ENCODE measurements around the gene TDRD12. TPM values are rescaled to one million over a fixed set of nuclear protein-coding genes. Genes with fewer than 3 reads are reported as not detected.

The TDRD12 gene
- total and polyA plus RNA-seq, 2 of the 13 experiments (the other 11 are each of a cell fraction or from before 2014, with no cell fraction given) = 0.03 to 0.40 TPM

DNA sequence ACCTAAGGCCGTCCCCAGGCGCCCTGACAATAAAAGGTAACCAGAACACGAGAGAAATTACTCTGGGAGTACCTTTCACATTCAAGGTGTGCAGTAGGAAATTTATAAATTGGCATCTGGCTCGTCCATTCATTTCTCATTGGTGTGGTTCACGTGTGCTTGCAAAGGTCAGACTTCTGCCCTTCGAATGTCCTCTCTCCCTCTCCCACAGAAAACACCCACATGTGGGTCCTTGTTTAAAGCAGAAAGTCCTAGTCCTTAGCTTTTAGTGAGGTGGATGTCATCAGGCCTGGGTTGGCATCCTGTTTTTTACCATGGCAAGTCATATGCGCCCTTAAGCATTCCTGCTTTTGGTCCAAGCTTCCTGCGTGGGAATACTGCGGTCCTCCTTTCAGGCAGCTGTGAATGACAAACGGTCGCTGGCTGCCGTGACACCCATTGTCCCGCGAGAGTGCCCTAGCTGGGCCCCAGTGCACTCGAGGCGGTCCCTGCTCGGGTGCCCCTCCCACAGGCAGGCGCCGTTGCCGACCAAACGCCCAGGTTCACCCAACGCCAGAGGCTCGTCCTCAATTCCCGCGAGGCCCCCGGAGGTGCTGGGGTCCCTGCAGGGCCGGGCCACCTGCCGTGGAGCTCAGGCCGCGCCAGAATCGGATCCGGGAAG lies 28.1 kb upstream of the TDRD12 start, which contains the start of gene NUDT19 (continued):
- TF ChIP-seq SALL1 (CRISPR knock-in tag; IDR thresholded peaks at IDR 0.05) (0 out of 2 replicates have a peak, but pooled peaks have one; percentile 23), ZSCAN12 (CRISPR knock-in tag; IDR thresholded peaks at IDR 0.05) (no peak), ZNF17 (CRISPR knock-in tag; IDR thresholded peaks at IDR 0.05) (no peak), DMAP1 (CRISPR knock-in tag; IDR thresholded peaks at IDR 0.05) (no peak), RXRA (CRISPR knock-in tag; IDR thresholded peaks at IDR 0.05) (peak; percentile 45; the same call in 1 of the 2 replicates), SIN3B (IDR thresholded peaks at IDR 0.05; ENCODE audit: low read length) (no peak), ZNF101 (CRISPR knock-in tag; IDR thresholded peaks at IDR 0.05; ENCODE audit: borderline replicate concordance, low read depth) (no peak), SCMH1 (CRISPR knock-in tag; IDR thresholded peaks at IDR 0.05; ENCODE audit: borderline replicate concordance) (no peak), GLI4 (CRISPR knock-in tag; IDR thresholded peaks at IDR 0.05; ENCODE audit: borderline replicate concordance) (no peak), E2F1 (CRISPR knock-in tag; IDR thresholded peaks at IDR 0.05) (no peak), REL (CRISPR knock-in tag; conservative IDR thresholded peaks at IDR 0.05) (no peak), ZNF747 (CRISPR knock-in tag; IDR thresholded peaks at IDR 0.05; ENCODE audit: borderline replicate concordance) (no peak), GFI1 (CRISPR knock-in tag; IDR thresholded peaks at IDR 0.05; ENCODE audit: borderline replicate concordance) (no peak), MXI1 (IDR thresholded peaks at IDR 0.05; ENCODE audit: borderline replicate concordance, low read depth, low read length) (0 out of 3 replicates have a peak, but pooled peaks have one; percentile 9), ZNF441 (CRISPR knock-in tag; IDR thresholded peaks at IDR 0.05; ENCODE audit: borderline replicate concordance) (peak; percentile 51; the same call in 1 of the 2 replicates), SETDB1 (CRISPR knock-in tag; IDR thresholded peaks at IDR 0.05; ENCODE audit: borderline replicate concordance) (no peak)
- TF ChIP-seq, protein P1, sequence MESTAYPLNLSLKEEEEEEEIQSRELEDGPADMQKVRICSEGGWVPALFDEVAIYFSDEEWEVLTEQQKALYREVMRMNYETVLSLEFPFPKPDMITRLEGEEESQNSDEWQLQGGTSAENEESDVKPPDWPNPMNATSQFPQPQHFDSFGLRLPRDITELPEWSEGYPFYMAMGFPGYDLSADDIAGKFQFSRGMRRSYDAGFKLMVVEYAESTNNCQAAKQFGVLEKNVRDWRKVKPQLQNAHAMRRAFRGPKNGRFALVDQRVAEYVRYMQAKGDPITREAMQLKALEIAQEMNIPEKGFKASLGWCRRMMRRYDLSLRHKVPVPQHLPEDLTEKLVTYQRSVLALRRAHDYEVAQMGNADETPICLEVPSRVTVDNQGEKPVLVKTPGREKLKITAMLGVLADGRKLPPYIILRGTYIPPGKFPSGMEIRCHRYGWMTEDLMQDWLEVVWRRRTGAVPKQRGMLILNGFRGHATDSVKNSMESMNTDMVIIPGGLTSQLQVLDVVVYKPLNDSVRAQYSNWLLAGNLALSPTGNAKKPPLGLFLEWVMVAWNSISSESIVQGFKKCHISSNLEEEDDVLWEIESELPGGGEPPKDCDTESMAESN (CRISPR knock-in tag; conservative IDR thresholded peaks at IDR 0.05) = 0 out of 2 replicates have a peak, but pooled peaks have one; percentile 25
- TF ChIP-seq, protein P2, sequence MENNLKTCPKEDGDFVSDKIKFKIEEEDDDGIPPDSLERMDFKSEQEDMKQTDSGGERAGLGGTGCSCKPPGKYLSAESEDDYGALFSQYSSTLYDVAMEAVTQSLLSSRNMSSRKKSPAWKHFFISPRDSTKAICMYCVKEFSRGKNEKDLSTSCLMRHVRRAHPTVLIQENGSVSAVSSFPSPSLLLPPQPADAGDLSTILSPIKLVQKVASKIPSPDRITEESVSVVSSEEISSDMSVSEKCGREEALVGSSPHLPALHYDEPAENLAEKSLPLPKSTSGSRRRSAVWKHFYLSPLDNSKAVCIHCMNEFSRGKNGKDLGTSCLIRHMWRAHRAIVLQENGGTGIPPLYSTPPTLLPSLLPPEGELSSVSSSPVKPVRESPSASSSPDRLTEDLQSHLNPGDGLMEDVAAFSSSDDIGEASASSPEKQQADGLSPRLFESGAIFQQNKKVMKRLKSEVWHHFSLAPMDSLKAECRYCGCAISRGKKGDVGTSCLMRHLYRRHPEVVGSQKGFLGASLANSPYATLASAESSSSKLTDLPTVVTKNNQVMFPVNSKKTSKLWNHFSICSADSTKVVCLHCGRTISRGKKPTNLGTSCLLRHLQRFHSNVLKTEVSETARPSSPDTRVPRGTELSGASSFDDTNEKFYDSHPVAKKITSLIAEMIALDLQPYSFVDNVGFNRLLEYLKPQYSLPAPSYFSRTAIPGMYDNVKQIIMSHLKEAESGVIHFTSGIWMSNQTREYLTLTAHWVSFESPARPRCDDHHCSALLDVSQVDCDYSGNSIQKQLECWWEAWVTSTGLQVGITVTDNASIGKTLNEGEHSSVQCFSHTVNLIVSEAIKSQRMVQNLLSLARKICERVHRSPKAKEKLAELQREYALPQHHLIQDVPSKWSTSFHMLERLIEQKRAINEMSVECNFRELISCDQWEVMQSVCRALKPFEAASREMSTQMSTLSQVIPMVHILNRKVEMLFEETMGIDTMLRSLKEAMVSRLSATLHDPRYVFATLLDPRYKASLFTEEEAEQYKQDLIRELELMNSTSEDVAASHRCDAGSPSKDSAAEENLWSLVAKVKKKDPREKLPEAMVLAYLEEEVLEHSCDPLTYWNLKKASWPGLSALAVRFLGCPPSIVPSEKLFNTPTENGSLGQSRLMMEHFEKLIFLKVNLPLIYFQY (CRISPR knock-in tag; IDR thresholded peaks at IDR 0.05; ENCODE audit: borderline replicate concordance) = 0 out of 2 replicates have a peak, but pooled peaks have one; percentile 19
- TF ChIP-seq, protein P3, sequence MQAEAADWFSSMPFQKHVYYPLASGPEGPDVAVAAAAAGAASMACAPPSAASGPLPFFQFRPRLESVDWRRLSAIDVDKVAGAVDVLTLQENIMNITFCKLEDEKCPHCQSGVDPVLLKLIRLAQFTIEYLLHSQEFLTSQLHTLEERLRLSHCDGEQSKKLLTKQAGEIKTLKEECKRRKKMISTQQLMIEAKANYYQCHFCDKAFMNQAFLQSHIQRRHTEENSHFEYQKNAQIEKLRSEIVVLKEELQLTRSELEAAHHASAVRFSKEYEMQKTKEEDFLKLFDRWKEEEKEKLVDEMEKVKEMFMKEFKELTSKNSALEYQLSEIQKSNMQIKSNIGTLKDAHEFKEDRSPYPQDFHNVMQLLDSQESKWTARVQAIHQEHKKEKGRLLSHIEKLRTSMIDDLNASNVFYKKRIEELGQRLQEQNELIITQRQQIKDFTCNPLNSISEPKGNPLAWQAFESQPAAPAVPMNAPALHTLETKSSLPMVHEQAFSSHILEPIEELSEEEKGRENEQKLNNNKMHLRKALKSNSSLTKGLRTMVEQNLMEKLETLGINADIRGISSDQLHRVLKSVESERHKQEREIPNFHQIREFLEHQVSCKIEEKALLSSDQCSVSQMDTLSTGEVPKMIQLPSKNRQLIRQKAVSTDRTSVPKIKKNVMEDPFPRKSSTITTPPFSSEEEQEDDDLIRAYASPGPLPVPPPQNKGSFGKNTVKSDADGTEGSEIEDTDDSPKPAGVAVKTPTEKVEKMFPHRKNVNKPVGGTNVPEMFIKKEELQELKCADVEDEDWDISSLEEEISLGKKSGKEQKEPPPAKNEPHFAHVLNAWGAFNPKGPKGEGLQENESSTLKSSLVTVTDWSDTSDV (CRISPR knock-in tag; IDR thresholded peaks at IDR 0.05) = no peak

Measured in HepG2 (cell line).